Loucy (cell line): ENCODE data around the gene SLC10A7.

Source experiments
- H2AFZ ChIP-seq: fragments of 200-600 bp; sonication (generic); 2 replicates; pipeline ENCODE4 v1.6.0; 2016; ENCODE audit warnings: antibody characterized with exemption, mild to moderate bottlenecking, low read length, moderate library complexity
- H3F3A ChIP-seq: fragments of 200-600 bp; 2 replicates; pipeline ENCODE4 v1.6.0; 2016; ENCODE audit warnings: antibody characterized with exemption, low read depth, mild to moderate bottlenecking
- H3K27me3 ChIP-seq: fragments of 200-600 bp; sonication (generic); 2 replicates; pipeline ENCODE4 v1.6.1; 2014; ENCODE audit warnings: low read length, mild to moderate bottlenecking; ENCODE audit not compliant: insufficient read depth, poor library complexity, severe bottlenecking
- H3K36me3 ChIP-seq: fragments of 200-600 bp; sonication (generic); 2 replicates; pipeline ENCODE4 v1.6.1; 2016; ENCODE audit warnings: low read length; ENCODE audit not compliant: insufficient read depth
- H3K4me1 ChIP-seq: fragments of 200-600 bp; sonication (generic); 2 replicates; pipeline ENCODE4 v1.5.1; 2014; ENCODE audit warnings: low read length, mild to moderate bottlenecking; ENCODE audit not compliant: insufficient read depth, poor library complexity, severe bottlenecking
- H3K4me2 ChIP-seq: fragments of 200-600 bp; sonication (generic); 2 replicates; pipeline ENCODE4 v1.6.0; 2014; ENCODE audit warnings: antibody characterized with exemption, low read length, low read depth, mild to moderate bottlenecking; ENCODE audit not compliant: poor library complexity, severe bottlenecking
- H3K4me3 ChIP-seq: fragments of 200-600 bp; sonication (generic); 2 replicates; pipeline ENCODE4 v1.5.1; 2014; ENCODE audit warnings: low read length, mild to moderate bottlenecking, mixed read lengths; ENCODE audit not compliant: poor library complexity, severe bottlenecking
- H3K79me2 ChIP-seq: fragments of 200-600 bp; sonication (generic); 2 replicates; pipeline ENCODE4 v1.6.1; 2014; ENCODE audit warnings: low read length; ENCODE audit not compliant: insufficient read depth
- H3K9ac ChIP-seq: fragments of 200-600 bp; sonication (generic); 2 replicates; pipeline ENCODE4 v1.6.0; 2014; ENCODE audit warnings: mild to moderate bottlenecking, low read depth, low read length, moderate library complexity; ENCODE audit not compliant: poor library complexity, severe bottlenecking
- H3K9me2 ChIP-seq: fragments of 200-600 bp; sonication (generic); replicated peaks from 2 replicates; pipeline ENCODE4 v1.6.1; 2016; ENCODE audit warnings: low read depth, low read length, mixed read lengths
- H3K9me3 ChIP-seq: fragments of 200-600 bp; sonication (generic); 2 replicates; pipeline ENCODE4 v1.6.1; 2014; ENCODE audit warnings: mild to moderate bottlenecking, antibody characterized with exemption, low read length, low read depth; ENCODE audit not compliant: insufficient read depth
- H4K20me1 ChIP-seq: fragments of 200-600 bp; sonication (generic); 2 replicates; pipeline ENCODE4 v1.6.0; 2014; ENCODE audit warnings: antibody characterized with exemption, low read length, mild to moderate bottlenecking; ENCODE audit not compliant: insufficient read depth, poor library complexity, severe bottlenecking
- EZH2phosphoT487 ChIP-seq: fragments of 200-600 bp; IDR thresholded peaks from 2 replicates; pipeline ENCODE4 v1.6.1; 2018; ENCODE audit warnings: antibody characterized with exemption, mild to moderate bottlenecking, moderate library complexity, borderline replicate concordance
- TF ChIP-seq, protein P1 (sequence below): fragments of 200-600 bp; sonication (generic); conservative IDR thresholded peaks from 2 replicates; pipeline ENCODE4 v1.5.1; 2014; ENCODE audit warnings: mild to moderate bottlenecking, antibody characterized with exemption, low read length

The SLC10A7 gene

DNA sequence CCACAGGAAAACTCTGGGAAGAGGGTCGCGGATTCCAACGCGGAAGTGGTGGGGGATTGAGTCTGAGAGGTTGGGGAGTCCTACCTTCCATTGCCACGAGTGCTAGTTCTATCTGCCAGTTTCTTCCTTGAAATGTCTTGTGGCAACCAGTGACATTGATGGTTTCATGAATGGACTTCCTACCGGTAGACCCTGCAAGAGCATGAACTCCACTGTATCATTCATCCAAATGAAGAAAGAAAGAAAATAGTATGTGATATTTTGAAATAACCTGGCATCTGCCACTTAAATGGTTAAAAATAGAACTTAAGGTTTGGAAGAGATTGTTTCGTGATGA lies 1.1 kb upstream of the SLC10A7 start:
- Histone ChIP-seq H3K9me2 (no peaks in the 10 kb centered on the region), H3K4me1 (peaks cover 18% of the 10 kb centered on the region), H2AFZ (peak overlapping the region; percentile 99), H3K27me3 (no peaks in the 10 kb centered on the region), H3K9ac (peak overlapping the region; percentile 74), H3K79me2 (peaks cover 27% of the 10 kb centered on the region), H3K9me3 (no peaks in the 10 kb centered on the region), H4K20me1 (no peaks in the 10 kb centered on the region), H3F3A (no peaks in the 10 kb centered on the region), H3K4me2 (peak overlapping the region; percentile 89), H3K36me3 (no peaks in the 10 kb centered on the region), H3K4me3 (peak overlapping the region; percentile 80)
- TF ChIP-seq, protein P1, sequence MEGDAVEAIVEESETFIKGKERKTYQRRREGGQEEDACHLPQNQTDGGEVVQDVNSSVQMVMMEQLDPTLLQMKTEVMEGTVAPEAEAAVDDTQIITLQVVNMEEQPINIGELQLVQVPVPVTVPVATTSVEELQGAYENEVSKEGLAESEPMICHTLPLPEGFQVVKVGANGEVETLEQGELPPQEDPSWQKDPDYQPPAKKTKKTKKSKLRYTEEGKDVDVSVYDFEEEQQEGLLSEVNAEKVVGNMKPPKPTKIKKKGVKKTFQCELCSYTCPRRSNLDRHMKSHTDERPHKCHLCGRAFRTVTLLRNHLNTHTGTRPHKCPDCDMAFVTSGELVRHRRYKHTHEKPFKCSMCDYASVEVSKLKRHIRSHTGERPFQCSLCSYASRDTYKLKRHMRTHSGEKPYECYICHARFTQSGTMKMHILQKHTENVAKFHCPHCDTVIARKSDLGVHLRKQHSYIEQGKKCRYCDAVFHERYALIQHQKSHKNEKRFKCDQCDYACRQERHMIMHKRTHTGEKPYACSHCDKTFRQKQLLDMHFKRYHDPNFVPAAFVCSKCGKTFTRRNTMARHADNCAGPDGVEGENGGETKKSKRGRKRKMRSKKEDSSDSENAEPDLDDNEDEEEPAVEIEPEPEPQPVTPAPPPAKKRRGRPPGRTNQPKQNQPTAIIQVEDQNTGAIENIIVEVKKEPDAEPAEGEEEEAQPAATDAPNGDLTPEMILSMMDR, result no peak
- no peak for TF ChIP-seq EZH2phosphoT487

DNA sequence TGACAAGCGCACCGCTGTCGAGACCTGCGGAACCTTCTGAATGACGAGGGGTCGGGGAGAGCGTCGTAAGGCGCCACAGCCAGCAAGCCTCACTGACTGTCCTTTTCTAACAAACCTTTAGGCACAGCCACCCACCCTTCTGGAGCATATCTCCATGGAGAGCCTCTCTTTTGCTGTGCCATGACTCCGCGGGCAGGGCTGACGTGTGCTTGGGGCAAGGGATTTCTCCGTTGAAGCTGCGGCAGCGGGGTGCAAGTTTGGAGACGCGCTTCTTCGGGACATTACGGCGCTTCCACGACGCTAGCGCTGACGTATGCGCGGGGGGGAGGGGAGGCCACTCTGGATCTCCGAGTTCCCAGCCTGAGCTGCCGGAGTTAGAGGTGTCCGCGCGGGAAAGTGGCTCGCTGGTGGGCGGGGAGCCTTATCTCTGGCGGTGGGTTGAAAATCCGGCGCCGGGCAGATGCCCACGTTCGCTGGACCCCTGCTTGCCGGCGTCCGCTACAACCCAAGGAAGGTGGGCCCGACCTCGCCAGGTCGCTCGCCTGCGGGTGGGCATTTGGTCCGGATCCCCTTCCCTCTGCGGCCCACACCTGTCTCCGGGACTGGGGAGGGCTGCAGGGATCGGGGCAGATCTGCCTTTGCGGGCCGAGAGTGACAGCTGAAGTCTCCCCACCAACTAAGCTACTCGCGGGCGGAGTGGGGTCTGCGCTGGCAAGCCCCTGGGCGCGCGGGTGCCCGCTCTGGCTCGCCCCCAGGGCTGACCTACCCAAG lies 543 bp upstream of the SLC10A7 start:
- Histone ChIP-seq H3K4me2 (peak overlapping the region; percentile 89), H3K4me3 (peak overlapping the region; percentile 80), H3K9me2 (no peaks in the 10 kb centered on the region), H3K9me3 (no peaks in the 10 kb centered on the region), H3K4me1 (peaks cover 18% of the 10 kb centered on the region), H3K36me3 (no peaks in the 10 kb centered on the region), H3K27me3 (no peaks in the 10 kb centered on the region), H4K20me1 (no peaks in the 10 kb centered on the region), H3K9ac (peak overlapping the region; percentile 74), H3F3A (no peaks in the 10 kb centered on the region), H2AFZ (peak overlapping the region; percentile 99), H3K79me2 (peaks cover 28% of the 10 kb centered on the region)
- no peak for TF ChIP-seq EZH2phosphoT487
- TF ChIP-seq, protein P1, result no peak

DNA sequence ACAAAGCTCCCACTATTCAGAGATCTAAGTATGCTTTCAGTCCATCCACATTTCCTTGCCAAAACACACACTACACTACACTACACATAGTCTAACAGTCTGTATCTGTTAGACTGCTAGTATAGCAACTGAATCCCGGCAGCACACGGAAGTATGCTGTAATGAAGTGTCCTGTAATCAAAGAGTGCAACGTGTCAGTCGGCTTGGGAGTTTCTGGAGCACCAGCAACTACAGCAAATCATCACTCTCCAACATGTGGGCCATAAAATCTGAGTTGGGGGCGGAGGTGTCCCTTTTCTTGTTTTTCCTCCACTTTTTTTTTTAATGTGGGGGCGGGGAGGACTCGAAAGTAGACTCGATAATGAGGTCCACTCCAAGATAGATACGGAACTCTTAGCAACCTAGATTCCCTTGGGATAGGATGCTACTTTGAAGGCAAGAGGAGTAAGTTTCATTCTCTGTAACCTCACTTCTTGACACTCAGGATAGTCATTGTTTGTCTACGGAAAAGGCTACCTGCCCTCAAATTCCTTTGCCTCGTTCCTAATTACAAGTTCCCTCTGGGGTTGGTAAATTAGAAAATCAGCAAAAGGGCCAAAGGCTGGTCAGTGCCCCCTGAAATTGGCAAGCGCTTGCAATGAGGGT lies 722 bp downstream of the SLC10A7 start:
- H3K36me3 ChIP-seq, result no peaks in the 10 kb centered on the region
- no peaks in the 10 kb centered on the region for H3K9me3 ChIP-seq
- H3K4me3 ChIP-seq, result peak overlapping the region; percentile 80
- peak overlapping the region; percentile 99 for H2AFZ ChIP-seq
- no peak for TF ChIP-seq EZH2phosphoT487
- TF ChIP-seq, protein P1, result no peak
- no peaks in the 10 kb centered on the region for H3K27me3 ChIP-seq
- no peaks in the 10 kb centered on the region for H3F3A ChIP-seq
- peaks cover 28% of the 10 kb centered on the region for H3K79me2 ChIP-seq
- H3K9me2 ChIP-seq, result no peaks in the 10 kb centered on the region
- peaks cover 22% of the 10 kb centered on the region for H3K4me1 ChIP-seq
- peak overlapping the region; percentile 89 for H3K4me2 ChIP-seq
- H3K9ac ChIP-seq, result peak overlapping the region; percentile 74
- no peaks in the 10 kb centered on the region for H4K20me1 ChIP-seq
